K562 (cell line): Measurements from ENCODE around the gene RTCB. TPM values are rescaled to one million over a fixed set of nuclear protein-coding genes. Genes with fewer than 3 reads are reported as not detected.

Experiments used
- ATAC-seq: fragments of 200-7000 bp; cut with Tn5 transposase; 3 replicates; pipeline ENCODE4 v1.9.1; 2020; ENCODE audit warnings: moderate library complexity
- BruUV-seq: library from RNA; stranded (reverse); fragments of 400-500 nt; replicated peaks from 2 replicates; lab custom pipeline; 2021; lab: Mats Ljungman, UMichigan
- CTCF ChIA-PET: fragments of 300-600 bp; formaldehyde crosslinking; extraction: SDS; loops from one replicate; lab custom pipeline; 2021; ENCODE audit warnings: low intra/inter-chr PET ratio; lab: Yijun Ruan, JAX
- POLR2A ChIA-PET: fragments of 300-600, 350-650 bp; sonication (Branson Sonifier 250); formaldehyde crosslinking; extraction: SDS; loops from one replicate; lab custom pipeline; 2021; ENCODE audit warnings: antibody characterized with exemption, inconsistent platforms; lab: Yijun Ruan, JAX
- DNase-seq, 4 experiments: peaks; one replicate each; pipeline versions ENCODE4 v3.0.0 to v3.0.0-alpha.2; 2011 to 2018; ENCODE audit warnings: low spot score in 3 of 4, mixed read lengths in 3 of 4; ENCODE audit errors: extremely low read depth in 1 of 4
- FAIRE-seq: peaks from 2 replicates; lab custom pipeline; 2011; peaks lifted over from hg19 to GRCh38; lab: Jason Lieb, UNC
- H2AFZ ChIP-seq: 2 replicates; pipeline ENCODE4 v1.6.0; 2011; ENCODE audit warnings: low read depth, low read length, control low read depth, inconsistent platforms
- H3K27ac ChIP-seq: fragments of 200-600 bp; 3 replicates; pipeline ENCODE4 v1.8.0; 2011; ENCODE audit warnings: low read depth, mild to moderate bottlenecking, control low read depth, inconsistent platforms, low read length, moderate library complexity, mixed read lengths; ENCODE audit errors: extremely low read depth
- H3K27me3 ChIP-seq, 2 experiments: fragments of 300-600 bp in 1 of 2; 2 replicates in 1 of 2; 3 replicates in 1 of 2; pipeline versions ENCODE4 v1.6.0 to v1.8.0; 2011; ENCODE audit warnings: inconsistent platforms in 2 of 2, low read length in 2 of 2, mild to moderate bottlenecking in 1 of 2, mixed read lengths in 1 of 2, moderate library complexity in 1 of 2; ENCODE audit not compliant: control insufficient read depth in 2 of 2, insufficient read depth in 2 of 2
- H3K36me3 ChIP-seq: fragments of 300-600 bp; 3 replicates; pipeline ENCODE4 v1.8.0; 2011; ENCODE audit warnings: mild to moderate bottlenecking, low read length, inconsistent platforms; ENCODE audit not compliant: control insufficient read depth, insufficient read depth
- H3K4me1 ChIP-seq, 2 experiments: fragments of 200-600 bp in 1 of 2; replicated peaks in 1 of 2; 2 replicates in 1 of 2; 3 replicates in 1 of 2; pipeline versions ENCODE4 v1.5.1 to v1.8.0; 2011; ENCODE audit warnings: inconsistent platforms in 2 of 2, low read length in 2 of 2, mild to moderate bottlenecking in 1 of 2, mixed read lengths in 1 of 2, moderate library complexity in 1 of 2; ENCODE audit not compliant: control insufficient read depth in 2 of 2, insufficient read depth in 2 of 2
- H3K4me2 ChIP-seq: 2 replicates; pipeline ENCODE4 v1.6.1; 2011; ENCODE audit warnings: low read length, control low read depth, inconsistent platforms, mixed read lengths; ENCODE audit not compliant: insufficient read depth
- H3K4me3 ChIP-seq: fragments of 200-600 bp; sonication (generic), shearing (Covaris generic); 2 replicates; pipeline ENCODE4 v1.5.1; 2016; ENCODE audit warnings: control low read depth, inconsistent platforms
- H3K79me2 ChIP-seq: fragments of 200-600 bp; 3 replicates; pipeline ENCODE4 v1.8.0; 2011; ENCODE audit warnings: low read length, inconsistent platforms; ENCODE audit not compliant: control insufficient read depth, insufficient read depth
- H3K9ac ChIP-seq, 2 experiments: 2 replicates each; pipeline versions ENCODE4 v1.6.0 to v1.6.1; 2011; ENCODE audit warnings: low read depth in 2 of 2, low read length in 2 of 2, control low read depth in 1 of 2, inconsistent platforms in 1 of 2, mild to moderate bottlenecking in 1 of 2, mixed read lengths in 1 of 2; ENCODE audit not compliant: insufficient read depth in 1 of 2
- H3K9me1 ChIP-seq: one replicate; pipeline ENCODE4 v1.6.0; 2011; ENCODE audit warnings: inconsistent platforms, mild to moderate bottlenecking, low read length, moderate library complexity; ENCODE audit not compliant: control insufficient read depth, insufficient read depth
- H3K9me3 ChIP-seq: replicated peaks from 2 replicates; pipeline ENCODE4 v1.5.1; 2011; ENCODE audit warnings: low read depth, low read length, inconsistent platforms; ENCODE audit not compliant: control insufficient read depth, insufficient read depth
- H4K20me1 ChIP-seq: replicated peaks from 2 replicates; pipeline ENCODE4 v1.6.1; 2011; ENCODE audit warnings: low read length, inconsistent platforms, mixed read lengths; ENCODE audit not compliant: control insufficient read depth, insufficient read depth
- DMBX1 ChIP-seq: fragments of 250-450 bp; sonication (Bioruptor Pico); IDR thresholded peaks from 2 replicates; pipeline ENCODE4 v1.8.0; 2022; ENCODE audit warnings: inconsistent platforms, mild to moderate bottlenecking, moderate library complexity, borderline replicate concordance
- TAF9B ChIP-seq: fragments of 450-650 bp; IDR thresholded peaks from 2 replicates; pipeline ENCODE4 v1.6.1; 2018; ENCODE audit warnings: mild to moderate bottlenecking; ENCODE audit not compliant: partially characterized antibody
- WGBS: fragments of 100-300 bp; shearing (Covaris generic); methylation state at CpG from one replicate; pipeline ENCODE4 v1.1.6; 2016; ENCODE audit warnings: low coverage, mixed read lengths; ENCODE audit not compliant: insufficient coverage; ENCODE audit errors: missing lambda C conversion rate; 5-methylcytosine and 5-hydroxymethylcytosine counted together
- in situ Hi-C: fragments of 300-500 bp; cut with MboI; formaldehyde crosslinking; loops from 4 replicates; pipeline ENCODE4 v1.15.0; 2018; ENCODE audit warnings: inconsistent platforms, mixed read lengths
- intact Hi-C: fragments of 100-400 bp; cut with micrococcal nuclease; formaldehyde crosslinking; loops from 2 replicates; pipeline ENCODE4 v1.14.2; 2022
- polyA plus RNA-seq, 8 experiments: library from polyadenylated mRNA; depleted of rRNA in 4 of 8; stranded (reverse) in 5 of 8; unstranded in 3 of 8; fragments of >200 nt; fragmentation: Nextera tagmentation in 2 of 8; fragmentation: Illumina TruSeq in 1 of 8; extraction: Ambion mirVana in 2 of 8; extraction: Trizol in 1 of 8; gene quantifications; 2 replicates each; pipeline versions ENCODE4 v1.2.1 to v1.2.3, GENCODE V29; 2011 to 2014; ENCODE audit warnings: inconsistent platforms in 1 of 8, missing spikeins in 1 of 8
- total RNA-seq, 7 experiments: library from RNA; depleted of rRNA in 6 of 7; stranded (reverse); fragments of >200 nt in 6 of 7; fragmentation: Illumina TruSeq in 2 of 7; extraction: Trizol in 2 of 7; gene quantifications; 2 replicates each; pipeline versions ENCODE4 v1.2.1 to v1.2.3, GENCODE V29; 2011 to 2021; ENCODE audit warnings: low replicate concordance in 1 of 7
- TF ChIP-seq, protein P1 (sequence below): fragments of 250-450 bp; sonication (Bioruptor Pico); IDR thresholded peaks from 2 replicates; pipeline ENCODE4 v1.4.0; 2020; ENCODE audit warnings: mild to moderate bottlenecking, moderate library complexity
- TF ChIP-seq, protein P2 (sequence below): sonication (generic); formaldehyde crosslinking; IDR thresholded peaks from 2 replicates; pipeline ENCODE4 v1.8.0; 2022; ENCODE audit warnings: missing genetic modification reagents, mild to moderate bottlenecking, moderate library complexity, borderline replicate concordance

Gene RTCB
- total and polyA plus RNA-seq, 9 of the 15 experiments (the other 6 are each of a cell fraction or from before 2014, with no cell fraction given), result 80.3 to 269 (median 92.3) TPM

DNA sequence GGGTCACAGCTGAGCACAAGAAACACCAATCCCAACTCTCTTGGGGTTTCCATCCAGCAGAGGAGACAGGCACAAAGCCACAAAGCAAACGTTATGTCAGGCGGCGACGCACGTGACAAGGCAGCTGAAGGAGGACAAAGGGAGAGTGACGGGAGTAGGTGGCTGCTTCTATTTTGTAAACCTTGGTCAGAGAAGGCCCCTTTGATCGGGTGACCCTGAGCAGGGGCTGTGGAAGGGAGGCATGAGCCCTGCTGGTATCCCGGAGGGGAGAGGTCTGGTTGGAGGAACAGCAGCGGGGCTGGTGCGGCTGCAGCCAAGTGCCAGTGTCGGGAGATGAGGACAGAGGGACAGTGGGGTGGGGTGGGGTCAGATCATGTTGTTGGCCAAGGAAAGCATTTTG is 71.6 kb downstream of the RTCB start:
- H4K20me1 ChIP-seq, result no peaks in the 10 kb centered on the region
- CTCF ChIA-PET, result no interaction called here
- H3K4me2 ChIP-seq, result no peak overlapping the region
- FAIRE-seq, result no peak
- intact Hi-C loops, result no loop called here
- 0% methylated on average over 9 of the region's 11 CpGs for WGBS
- BruUV-seq, result no TSS peak
- no peak overlapping the region for H3K9ac ChIP-seq
- DNase-seq, result no peak
- H3K27me3 ChIP-seq, result peaks cover 15 to 36% of the 10 kb centered on the region in 2 experiments; a peak in 4 of 5 replicates
- in situ Hi-C loops, result no loop called here
- no peaks in the 10 kb centered on the region for H3K79me2 ChIP-seq
- H3K27ac ChIP-seq, result no peak overlapping the region
- no peaks in the 10 kb centered on the region for H3K9me3 ChIP-seq
- no peaks in the 10 kb centered on the region for H3K36me3 ChIP-seq
- ATAC-seq, result no peak
- no peak for TF ChIP-seq TAF9B
- TF ChIP-seq, protein P1, sequence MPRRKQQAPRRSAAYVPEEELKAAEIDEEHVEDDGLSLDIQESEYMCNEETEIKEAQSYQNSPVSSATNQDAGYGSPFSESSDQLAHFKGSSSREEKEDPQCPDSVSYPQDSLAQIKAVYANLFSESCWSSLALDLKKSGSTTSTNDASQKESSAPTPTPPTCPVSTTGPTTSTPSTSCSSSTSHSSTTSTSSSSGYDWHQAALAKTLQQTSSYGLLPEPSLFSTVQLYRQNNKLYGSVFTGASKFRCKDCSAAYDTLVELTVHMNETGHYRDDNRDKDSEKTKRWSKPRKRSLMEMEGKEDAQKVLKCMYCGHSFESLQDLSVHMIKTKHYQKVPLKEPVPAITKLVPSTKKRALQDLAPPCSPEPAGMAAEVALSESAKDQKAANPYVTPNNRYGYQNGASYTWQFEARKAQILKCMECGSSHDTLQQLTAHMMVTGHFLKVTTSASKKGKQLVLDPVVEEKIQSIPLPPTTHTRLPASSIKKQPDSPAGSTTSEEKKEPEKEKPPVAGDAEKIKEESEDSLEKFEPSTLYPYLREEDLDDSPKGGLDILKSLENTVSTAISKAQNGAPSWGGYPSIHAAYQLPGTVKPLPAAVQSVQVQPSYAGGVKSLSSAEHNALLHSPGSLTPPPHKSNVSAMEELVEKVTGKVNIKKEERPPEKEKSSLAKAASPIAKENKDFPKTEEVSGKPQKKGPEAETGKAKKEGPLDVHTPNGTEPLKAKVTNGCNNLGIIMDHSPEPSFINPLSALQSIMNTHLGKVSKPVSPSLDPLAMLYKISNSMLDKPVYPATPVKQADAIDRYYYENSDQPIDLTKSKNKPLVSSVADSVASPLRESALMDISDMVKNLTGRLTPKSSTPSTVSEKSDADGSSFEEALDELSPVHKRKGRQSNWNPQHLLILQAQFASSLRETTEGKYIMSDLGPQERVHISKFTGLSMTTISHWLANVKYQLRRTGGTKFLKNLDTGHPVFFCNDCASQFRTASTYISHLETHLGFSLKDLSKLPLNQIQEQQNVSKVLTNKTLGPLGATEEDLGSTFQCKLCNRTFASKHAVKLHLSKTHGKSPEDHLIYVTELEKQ (CRISPR knock-in tag), result no peak
- TF ChIP-seq, protein P2, sequence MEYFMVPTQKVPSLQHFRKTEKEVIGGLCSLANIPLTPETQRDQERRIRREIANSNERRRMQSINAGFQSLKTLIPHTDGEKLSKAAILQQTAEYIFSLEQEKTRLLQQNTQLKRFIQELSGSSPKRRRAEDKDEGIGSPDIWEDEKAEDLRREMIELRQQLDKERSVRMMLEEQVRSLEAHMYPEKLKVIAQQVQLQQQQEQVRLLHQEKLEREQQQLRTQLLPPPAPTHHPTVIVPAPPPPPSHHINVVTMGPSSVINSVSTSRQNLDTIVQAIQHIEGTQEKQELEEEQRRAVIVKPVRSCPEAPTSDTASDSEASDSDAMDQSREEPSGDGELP, result no peak
- TF ChIP-seq DMBX1, result no peak
- H2AFZ ChIP-seq, result no peak overlapping the region
- POLR2A ChIA-PET, result interaction anchor here (0.6 kb wide), 1 partner anchor 12 kb away, joined by 3 read pairs; no protein-coding TSS in a partner anchor
- H3K9me1 ChIP-seq, result no peaks in the 10 kb centered on the region
- no peaks in the 10 kb centered on the region for H3K4me1 ChIP-seq
- H3K4me3 ChIP-seq, result no peak overlapping the region
